ENCODE measurements around the gene PHRF1.

DNA sequence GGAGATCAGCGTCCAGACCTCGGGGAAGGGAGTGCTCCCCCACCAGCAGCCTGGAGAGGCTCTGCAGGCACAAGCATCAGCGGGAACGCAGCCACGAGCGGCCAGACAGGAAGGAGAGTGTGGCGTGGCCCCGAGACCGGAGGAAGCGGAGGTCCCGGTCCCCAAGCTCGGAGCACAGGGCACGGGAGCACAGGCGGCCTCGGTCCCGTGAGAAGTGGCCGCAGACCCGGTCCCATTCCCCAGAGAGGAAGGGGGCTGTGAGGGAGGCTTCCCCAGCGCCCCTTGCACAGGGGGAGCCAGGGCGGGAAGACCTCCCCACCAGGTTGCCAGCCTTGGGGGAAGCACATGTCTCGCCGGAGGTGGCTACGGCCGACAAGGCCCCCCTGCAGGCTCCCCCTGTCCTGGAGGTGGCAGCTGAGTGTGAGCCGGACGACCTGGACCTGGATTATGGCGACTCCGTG, 32.6 kb downstream of the PHRF1 start:
- TF ChIP-seq RAD21 (conservative IDR thresholded peaks at IDR 0.05) (no peak), POLR2AphosphoS5 (IDR thresholded peaks at IDR 0.05) (no peak), TAF1 (IDR thresholded peaks at IDR 0.05; ENCODE audit: low read depth) (no peak), EP300 (conservative IDR thresholded peaks at IDR 0.05; ENCODE audit: poor library complexity, severe bottlenecking) (no peak), EZH2 (IDR thresholded peaks at IDR 0.05; ENCODE audit: borderline replicate concordance, insufficient read depth, low read length, poor library complexity, severe bottlenecking) (no peak), MXI1 (conservative IDR thresholded peaks at IDR 0.05; ENCODE audit: poor library complexity, severe bottlenecking) (no peak), SMC3 (conservative IDR thresholded peaks at IDR 0.05; ENCODE audit: poor library complexity) (no peak)
- TF ChIP-seq, protein P1, sequence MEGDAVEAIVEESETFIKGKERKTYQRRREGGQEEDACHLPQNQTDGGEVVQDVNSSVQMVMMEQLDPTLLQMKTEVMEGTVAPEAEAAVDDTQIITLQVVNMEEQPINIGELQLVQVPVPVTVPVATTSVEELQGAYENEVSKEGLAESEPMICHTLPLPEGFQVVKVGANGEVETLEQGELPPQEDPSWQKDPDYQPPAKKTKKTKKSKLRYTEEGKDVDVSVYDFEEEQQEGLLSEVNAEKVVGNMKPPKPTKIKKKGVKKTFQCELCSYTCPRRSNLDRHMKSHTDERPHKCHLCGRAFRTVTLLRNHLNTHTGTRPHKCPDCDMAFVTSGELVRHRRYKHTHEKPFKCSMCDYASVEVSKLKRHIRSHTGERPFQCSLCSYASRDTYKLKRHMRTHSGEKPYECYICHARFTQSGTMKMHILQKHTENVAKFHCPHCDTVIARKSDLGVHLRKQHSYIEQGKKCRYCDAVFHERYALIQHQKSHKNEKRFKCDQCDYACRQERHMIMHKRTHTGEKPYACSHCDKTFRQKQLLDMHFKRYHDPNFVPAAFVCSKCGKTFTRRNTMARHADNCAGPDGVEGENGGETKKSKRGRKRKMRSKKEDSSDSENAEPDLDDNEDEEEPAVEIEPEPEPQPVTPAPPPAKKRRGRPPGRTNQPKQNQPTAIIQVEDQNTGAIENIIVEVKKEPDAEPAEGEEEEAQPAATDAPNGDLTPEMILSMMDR (IDR thresholded peaks at IDR 0.05; ENCODE audit: poor library complexity, severe bottlenecking) = no peak
